HG03159 (cell line): ENCODE results near the gene TMEM62.
"Not testable (repeated sequence)": the region's sequence is repeated elsewhere in the genome, so short reads cannot be mapped to it uniquely, and the experiment has no call there.

Experiments used
- ATAC-seq: cut with Tn5 transposase; IDR thresholded peaks from one replicate; pipeline ENCODE4 v1.9.1; 2021; ENCODE audit warnings: mild to moderate bottlenecking, moderate library complexity; ENCODE audit not compliant: unreplicated experiment

TMEM62 gene

GRCh38 chr15:43118829-43119228 is 14.6 kb upstream of the TMEM62 start:
- no peak for ATAC-seq

- no peak for ATAC-seq
These were observed 11.5 kb upstream of the TMEM62 start for GRCh38 chr15:43121863-43122262.

- no peak for ATAC-seq
These were observed 8.2 kb upstream of the TMEM62 start for GRCh38 chr15:43125100-43125661.

DNA sequence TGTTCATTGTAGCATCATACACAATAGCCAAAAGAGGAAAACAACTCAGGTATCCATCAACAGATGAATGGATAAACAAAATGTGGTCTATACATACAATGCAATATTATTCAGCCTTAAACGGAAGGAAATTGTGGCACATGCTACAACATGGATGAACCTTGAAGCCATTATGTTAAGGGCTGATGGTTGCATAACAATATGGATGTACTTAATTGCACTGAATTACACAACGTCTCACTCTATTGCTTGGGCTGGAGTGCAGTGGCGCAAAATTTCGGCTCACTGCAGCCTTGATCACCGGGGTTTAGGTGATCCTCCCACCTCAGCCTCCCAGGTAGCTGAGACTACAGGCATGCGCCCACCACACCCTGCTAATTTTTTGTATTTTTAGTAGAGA is 7.0 kb upstream of the TMEM62 start:
- ATAC-seq, result no peak

DNA sequence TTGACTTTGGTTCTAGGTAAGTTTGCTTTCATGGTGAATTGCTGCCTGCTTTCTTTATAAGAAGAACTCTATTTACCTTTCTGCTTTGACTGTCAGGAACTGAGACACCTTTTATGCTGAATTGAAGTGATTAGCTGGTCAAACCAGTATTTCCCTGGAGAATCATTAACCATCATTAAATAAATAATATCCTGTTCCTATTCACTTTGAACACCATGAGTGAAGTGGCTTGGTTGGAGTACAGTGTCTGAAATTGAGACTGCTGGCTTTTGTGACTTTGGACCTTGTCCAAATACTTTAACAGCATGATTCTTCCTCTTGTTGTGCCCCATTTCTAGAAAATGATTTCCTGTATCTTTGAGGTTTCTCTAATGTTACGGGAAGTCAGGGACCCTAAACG is 5.6 kb upstream of the TMEM62 start:
- no peak for ATAC-seq

GRCh38 chr15:43128174-43128979 is 5.0 kb upstream of the TMEM62 start:
- not testable (repeated sequence) for ATAC-seq

DNA sequence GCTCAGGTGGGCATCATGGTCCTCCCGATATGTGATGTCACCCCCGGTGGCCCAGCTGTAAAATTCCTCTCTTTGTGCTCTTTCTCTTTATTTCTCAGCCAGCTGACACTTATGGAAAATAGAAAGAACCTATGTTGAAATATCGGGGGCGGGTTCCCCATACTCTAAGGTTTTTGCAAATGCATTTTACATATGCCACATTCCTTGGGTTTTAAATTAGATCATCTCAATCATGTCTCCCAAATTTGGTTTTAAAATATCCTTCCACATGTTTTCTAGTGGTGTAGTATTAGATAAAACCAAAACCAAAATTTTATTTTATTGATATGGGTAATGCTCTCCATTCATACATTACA is 4.4 kb upstream of the TMEM62 start:
- no peak for ATAC-seq

DNA sequence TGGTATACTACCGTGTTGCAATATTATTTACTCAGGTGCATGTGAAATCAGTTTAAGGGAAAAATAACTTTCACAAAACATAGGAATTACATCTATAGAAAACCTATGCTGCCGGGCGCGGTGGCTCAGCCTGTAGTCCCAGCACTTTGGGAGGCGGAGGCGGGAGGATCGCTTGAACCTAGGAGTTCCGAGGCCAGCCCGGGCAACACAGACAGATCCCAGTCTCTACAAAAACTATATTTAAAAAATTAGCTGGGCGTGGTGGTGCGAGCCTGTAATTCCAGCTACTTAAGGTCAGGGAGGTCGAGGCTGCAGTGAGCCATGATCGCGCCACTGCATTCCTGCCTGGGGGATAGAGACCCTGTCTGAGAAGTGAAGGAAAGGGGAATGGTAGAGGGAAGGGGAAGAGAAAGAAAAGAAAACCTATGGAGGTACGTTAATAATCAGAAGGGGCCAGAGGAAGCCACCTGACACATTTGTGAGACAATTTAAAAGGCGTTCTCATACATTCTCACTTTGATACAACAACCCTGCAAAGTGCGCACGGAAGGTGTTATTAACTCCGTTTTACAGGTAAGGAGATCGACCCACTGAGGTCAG is 456 bp upstream of the TMEM62 start:
- no peak for ATAC-seq

GRCh38 chr15:43134157-43134635 is 810 bp downstream of the TMEM62 start:
- ATAC-seq, result peak; percentile 14

DNA sequence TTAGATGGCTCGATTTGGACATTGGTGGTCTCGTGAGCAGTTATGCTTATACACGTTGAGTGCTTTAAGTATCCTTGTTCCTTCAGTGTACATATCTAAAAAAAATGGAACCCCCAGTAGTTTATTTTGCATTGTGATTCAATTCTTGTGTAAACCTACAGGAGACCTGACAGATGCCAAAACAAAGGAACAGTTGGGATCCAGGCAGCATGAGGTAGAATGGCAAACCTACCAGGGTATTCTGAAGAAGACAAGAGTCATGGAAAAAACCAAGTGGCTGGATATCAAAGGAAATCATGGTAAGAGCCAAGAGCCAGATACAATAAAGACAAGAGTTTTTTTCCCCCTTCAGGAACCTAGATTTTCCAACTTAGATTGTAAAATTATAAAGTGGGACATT is 2.0 kb downstream of the TMEM62 start:
- ATAC-seq, result no peak

DNA sequence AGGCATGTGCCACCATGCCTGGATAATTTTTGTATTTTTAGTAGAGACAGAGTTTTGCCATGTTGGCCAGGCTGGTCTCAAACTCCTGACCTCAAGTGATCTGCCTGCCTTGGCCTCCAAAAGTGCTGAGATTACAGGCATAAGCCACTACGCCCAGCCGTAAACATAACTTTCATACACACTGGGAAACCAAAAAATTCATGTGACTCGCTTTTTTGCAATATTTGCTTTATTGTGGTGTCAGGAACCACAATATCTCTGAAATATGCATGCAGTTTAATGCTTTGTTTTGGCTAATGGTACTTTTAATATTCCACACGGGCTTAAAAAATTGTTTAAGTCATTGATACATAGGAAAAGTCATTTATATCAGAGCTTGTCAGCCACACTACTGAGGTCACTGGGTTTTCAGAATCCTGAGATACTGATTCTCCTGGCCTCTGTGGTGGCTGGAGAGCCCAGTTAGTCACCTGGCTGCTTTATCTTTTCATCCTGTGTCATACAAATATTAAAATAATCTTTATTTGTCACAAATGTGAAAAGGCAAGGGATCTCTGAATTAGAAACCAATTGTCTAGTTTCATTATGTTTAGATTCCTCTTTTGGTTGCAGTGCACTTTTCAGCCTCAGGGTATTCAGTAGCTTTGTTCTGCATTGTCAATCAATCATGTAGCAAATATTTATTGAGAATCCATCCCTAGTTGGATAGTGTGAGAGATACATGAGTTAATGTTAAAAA is 10.0 kb downstream of the TMEM62 start:
- ATAC-seq, result no peak

DNA sequence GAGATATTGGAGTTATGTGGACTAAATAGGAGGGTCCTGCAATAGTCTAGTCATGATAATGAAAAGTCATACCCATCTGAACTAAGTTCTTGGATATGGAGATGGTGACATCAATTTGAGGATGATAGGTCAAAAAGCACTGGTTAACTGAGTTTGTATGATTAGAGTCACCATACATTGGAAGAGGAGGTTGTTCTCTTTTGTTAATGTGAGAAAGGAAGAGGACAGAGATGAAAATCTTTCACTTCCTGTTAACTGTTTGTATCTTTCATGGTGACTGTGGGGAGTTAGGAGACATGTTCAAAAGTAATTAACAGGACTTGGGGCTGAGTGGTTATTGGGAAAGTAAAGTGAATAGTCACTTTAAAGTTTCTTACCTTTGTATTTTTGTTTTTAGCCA is 11.1 kb downstream of the TMEM62 start:
- no peak for ATAC-seq

- ATAC-seq, result no peak
These were observed 12.8 kb downstream of the TMEM62 start for GRCh38 chr15:43146184-43146583.

DNA sequence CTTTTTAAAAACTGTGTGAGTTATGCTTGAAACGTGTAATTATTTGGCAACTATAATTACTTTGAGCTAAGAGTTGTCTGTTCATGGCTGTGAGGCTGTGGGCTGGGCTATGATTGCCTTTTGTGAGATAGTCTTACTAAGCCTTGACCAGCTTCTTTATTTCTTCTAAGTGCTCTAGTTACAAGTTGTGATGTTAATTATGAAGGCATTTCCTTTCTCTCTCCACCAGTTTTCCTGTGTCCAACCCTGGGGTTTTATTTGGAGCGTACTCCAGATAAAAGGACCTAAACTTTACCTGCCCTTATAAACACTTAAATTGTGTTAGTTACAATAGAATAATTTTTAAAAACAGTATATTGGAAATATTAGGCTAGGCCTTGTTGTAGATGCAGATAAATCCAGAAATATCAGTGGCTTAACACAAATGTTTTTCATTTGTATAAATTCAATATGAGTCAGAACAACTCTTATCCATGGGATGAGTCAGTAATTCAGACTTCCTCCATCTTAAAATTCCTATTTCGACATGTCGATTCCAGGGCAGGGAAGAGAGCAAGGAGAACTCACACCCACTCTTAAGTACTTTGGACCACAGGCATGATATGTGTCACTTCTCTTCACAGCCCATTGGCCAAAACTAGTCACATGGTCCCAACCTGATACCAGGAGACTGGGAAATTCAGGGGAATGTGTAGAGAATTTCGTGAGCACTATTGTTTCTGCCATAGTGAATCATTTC is 17.0 kb downstream of the TMEM62 start:
- ATAC-seq, result no peak

DNA sequence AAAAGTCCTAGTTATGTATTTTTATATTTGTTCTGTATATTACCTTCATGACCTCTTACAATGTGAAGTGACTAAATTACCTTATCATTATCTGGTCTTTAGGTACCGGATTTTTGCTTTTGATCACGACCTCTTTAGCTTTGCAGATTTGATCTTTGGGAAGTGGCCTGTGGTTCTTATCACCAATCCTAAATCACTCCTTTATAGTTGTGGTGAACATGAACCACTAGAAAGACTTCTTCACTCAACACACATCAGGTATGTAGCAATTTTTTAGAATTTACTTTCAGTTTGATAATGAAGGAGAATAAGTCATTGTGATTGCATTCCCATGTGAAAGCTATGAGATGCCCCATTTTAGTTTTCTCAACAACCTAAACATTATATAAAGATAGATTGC is 18.3 kb downstream of the TMEM62 start:
- no peak for ATAC-seq

GRCh38 chr15:43153269-43153668 is 19.9 kb downstream of the TMEM62 start:
- ATAC-seq, result no peak

GRCh38 chr15:43165801-43166325 is 32.5 kb downstream of the TMEM62 start:
- no peak for ATAC-seq

GRCh38 chr15:43167261-43167660 is 33.9 kb downstream of the TMEM62 start:
- ATAC-seq, result not testable (repeated sequence)

DNA sequence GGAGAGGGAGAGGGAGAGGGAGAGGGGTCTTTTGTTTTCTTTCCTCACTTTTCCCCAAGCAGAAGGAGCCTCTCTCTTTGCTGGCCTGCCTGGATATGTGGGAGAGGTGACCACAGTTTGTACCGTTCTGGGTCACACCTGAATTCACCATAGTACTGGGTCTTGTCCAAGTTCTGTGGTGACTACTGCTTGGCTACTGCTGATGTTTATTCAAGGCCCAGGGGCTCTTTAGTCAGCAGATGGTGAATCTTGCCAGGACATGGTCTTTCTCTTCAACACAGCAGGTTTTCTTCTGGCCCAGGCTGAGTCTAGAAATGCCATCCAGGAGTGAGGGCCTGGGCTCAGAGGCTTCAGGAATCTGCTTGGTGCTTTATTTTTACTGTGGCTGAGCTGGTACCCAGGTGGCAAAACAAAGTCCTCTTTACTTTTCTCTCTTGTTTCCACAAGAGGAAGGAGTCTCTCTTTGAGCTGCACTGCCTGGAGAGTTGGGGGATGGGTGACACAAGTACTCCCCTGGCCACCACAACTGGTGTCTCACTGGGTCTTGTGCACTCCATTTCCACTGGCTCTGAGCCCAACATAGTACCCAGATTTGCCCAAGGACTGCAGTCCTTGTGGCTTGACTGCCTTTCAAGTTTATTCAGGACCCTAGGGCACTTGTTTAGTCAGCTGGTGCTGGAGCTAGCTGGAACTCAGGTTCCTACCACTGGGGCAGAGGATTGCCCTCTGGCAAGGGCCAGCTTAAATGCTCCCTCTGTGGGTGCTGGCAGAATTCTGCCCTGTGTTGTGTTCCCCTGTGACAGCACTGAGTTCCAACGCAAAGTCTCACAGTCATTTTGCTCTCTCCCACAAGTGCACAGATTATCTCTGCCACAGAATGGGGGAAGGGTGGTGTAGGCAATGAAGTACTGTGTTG is 35.1 kb downstream of the TMEM62 start:
- ATAC-seq, result no peak

- ATAC-seq, result no peak
These were observed 36.5 kb downstream of the TMEM62 start for GRCh38 chr15:43169888-43170287.
